ENCODE data around the gene NFIA.
A peak's percentile ranks its signal among the peaks of the same experiment; 100 is the strongest.

NFIA gene

DNA sequence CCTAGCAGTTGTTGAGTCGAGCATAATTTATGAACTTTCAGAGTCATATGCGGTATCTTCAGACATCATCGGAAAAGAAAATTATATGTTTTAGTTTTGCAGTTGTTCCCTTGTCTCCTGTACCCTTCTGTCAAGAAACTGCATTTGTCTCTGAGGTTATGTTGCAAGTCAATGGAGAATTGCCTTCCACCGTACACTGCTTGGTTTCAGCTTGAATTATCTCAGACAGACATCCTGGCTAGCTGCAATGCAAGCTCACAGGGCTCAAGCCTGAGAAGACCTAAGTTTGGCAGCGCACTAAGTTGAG is 156.0 kb downstream of the NFIA start:
- no peak overlapping the region for H3K4me3 ChIP-seq

GRCh38 chr1:61240878-61241277 is 158.5 kb downstream of the NFIA start:
- no peak for TF ChIP-seq Cebpa-rat (IDR thresholded peaks at IDR 0.05)
- Histone ChIP-seq H4K20me1 (no peaks in the 10 kb centered on the region), H3K4me3 (no peak overlapping the region), H3K36me3 (no peaks in the 10 kb centered on the region), H3K4me1 (peaks cover 0 to 14% (median 3%) of the 10 kb centered on the region in 10 experiments; a peak in 11 of 20 replicates), H3K27me3 (no peaks in the 10 kb centered on the region), H3K9me3 (replicated peaks in 1 of 11) (peaks cover 0 to 9% (median 3%) of the 10 kb centered on the region in 11 experiments; a peak in 11 of 22 replicates), H3K27ac (no peak overlapping the region), H3K9ac (no peak overlapping the region), H3K4me2 (no peak overlapping the region)

More for the DNA sequence above, 156.0 kb downstream of the NFIA start:
- H3K9ac ChIP-seq: no peak overlapping the region
- no peaks in the 10 kb centered on the region; a peak in 1 of 22 replicates for H3K9me3 ChIP-seq (replicated peaks in 1 of 11)
- no peaks in the 10 kb centered on the region for H3K36me3 ChIP-seq
- H3K27ac ChIP-seq: no peak overlapping the region
- no peaks in the 10 kb centered on the region for H4K20me1 ChIP-seq
- H3K4me2 ChIP-seq: no peak overlapping the region
- TF ChIP-seq Cebpa-rat (IDR thresholded peaks at IDR 0.05): no peak
- no peaks in the 10 kb centered on the region; a peak in 1 of 20 replicates for H3K4me1 ChIP-seq
- H3K27me3 ChIP-seq: no peaks in the 10 kb centered on the region

GRCh38 chr1:61241411-61241838 is 159.1 kb downstream of the NFIA start:
- Histone ChIP-seq H3K4me2 (0 out of 22 replicates have a peak overlapping the region, but pooled peaks of 3 of the 11 experiments have one; percentile 2 to 6 (median 2)), H3K9ac (no peak overlapping the region), H3K4me1 (peaks cover 0 to 20% (median 6%) of the 10 kb centered on the region in 10 experiments; a peak in 11 of 20 replicates), H4K20me1 (no peaks in the 10 kb centered on the region), H3K4me3 (no peak overlapping the region), H3K9me3 (replicated peaks in 1 of 11) (peaks cover 3 to 15% (median 9%) of the 10 kb centered on the region in 11 experiments; a peak in 21 of 22 replicates), H3K36me3 (no peaks in the 10 kb centered on the region), H3K27me3 (no peaks in the 10 kb centered on the region), H3K27ac (no peak overlapping the region)
- TF ChIP-seq Cebpa-rat (IDR thresholded peaks at IDR 0.05): no peak

- Histone ChIP-seq H3K36me3 (no peaks in the 10 kb centered on the region), H3K4me3 (no peak overlapping the region), H3K4me1 (peaks cover 0 to 23% (median 6%) of the 10 kb centered on the region in 10 experiments; a peak in 11 of 20 replicates), H3K9ac (no peak overlapping the region), H3K27me3 (0 out of 22 replicates have a peak, but pooled peaks cover 0 to 3% (median 0%) of the 10 kb centered on the region in 11 experiments), H4K20me1 (no peaks in the 10 kb centered on the region), H3K9me3 (replicated peaks in 1 of 11) (peaks cover 9 to 20% (median 14%) of the 10 kb centered on the region in 11 experiments), H3K27ac (no peak overlapping the region), H3K4me2 (0 out of 22 replicates have a peak overlapping the region, but pooled peaks of 1 of the 11 experiments have one; percentile 6)
- TF ChIP-seq Cebpa-rat (IDR thresholded peaks at IDR 0.05): no peak
Observed at GRCh38 chr1:61241973-61242381, 159.6 kb downstream of the NFIA start.

DNA sequence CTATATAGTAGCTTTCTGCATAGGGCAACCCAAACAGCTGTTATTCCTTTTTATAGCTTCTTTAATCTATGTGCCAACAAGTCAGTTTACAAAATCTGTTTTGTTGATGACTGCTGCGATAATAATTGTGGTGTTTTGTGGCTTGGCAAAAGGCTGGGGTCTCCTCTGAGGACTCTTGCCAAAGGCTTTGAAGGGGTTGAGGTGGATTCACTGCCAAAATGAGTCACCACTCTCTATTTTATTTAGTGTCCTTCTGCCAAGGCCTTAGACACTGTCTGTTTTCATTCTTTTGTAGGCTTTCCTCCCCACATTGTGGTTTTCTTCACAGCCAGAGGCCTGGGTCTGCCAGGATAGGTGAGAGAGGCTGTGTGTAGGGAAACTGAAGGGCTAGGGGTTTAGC is 161.8 kb downstream of the NFIA start:
- no peaks in the 10 kb centered on the region for H4K20me1 ChIP-seq
- H3K9ac ChIP-seq: no peak overlapping the region
- 0 out of 22 replicates have a peak, but pooled peaks cover 0 to 3% (median 0%) of the 10 kb centered on the region in 11 experiments for H3K27me3 ChIP-seq
- peaks cover 5 to 23% (median 9%) of the 10 kb centered on the region in 10 experiments; a peak in 14 of 20 replicates for H3K4me1 ChIP-seq
- H3K9me3 ChIP-seq (replicated peaks in 1 of 11): peaks cover 16 to 35% (median 28%) of the 10 kb centered on the region in 11 experiments
- no peaks in the 10 kb centered on the region for H3K36me3 ChIP-seq
- H3K27ac ChIP-seq: no peak overlapping the region
- no peak for TF ChIP-seq Cebpa-rat (IDR thresholded peaks at IDR 0.05)
- H3K4me3 ChIP-seq: no peak overlapping the region
- H3K4me2 ChIP-seq: peak overlapping the region in 4 of 11 experiments; percentile 14 to 50 (median 24); a peak in 7 of 22 replicates

DNA sequence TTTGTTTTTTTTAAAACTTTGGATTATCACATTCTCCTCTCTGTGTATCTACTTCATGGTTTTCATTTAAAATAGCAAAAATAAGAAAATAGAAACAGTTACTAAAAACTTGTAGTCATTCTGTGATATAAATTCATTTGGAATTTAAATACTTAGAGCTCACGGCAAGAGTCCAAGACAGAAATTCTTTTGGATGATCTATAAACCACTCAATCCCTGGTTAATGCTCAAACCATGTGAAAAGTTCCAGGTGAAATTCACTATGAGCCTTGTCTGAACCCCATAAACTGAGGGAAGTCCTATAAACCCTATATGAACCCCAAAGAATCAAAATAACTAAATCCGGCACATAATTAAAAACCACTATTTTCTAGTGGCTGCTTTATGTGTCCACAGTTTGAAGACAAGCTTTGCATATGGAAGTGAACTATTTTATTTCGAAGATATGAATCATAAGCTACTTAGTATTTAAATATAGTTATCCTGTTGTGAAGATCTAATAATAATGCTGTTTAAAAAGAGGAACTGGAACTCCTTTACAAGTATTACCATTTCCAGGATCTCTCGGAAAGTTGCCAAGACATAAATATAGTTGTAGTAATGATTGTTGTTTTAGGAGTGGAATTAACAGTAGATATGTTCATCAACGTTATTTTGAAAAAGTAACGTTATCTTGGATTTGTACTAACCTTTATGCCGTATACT is 163.5 kb downstream of the NFIA start:
- peaks cover 5 to 32% (median 13%) of the 10 kb centered on the region in 10 experiments; a peak in 16 of 20 replicates for H3K4me1 ChIP-seq
- H3K27me3 ChIP-seq: 0 out of 22 replicates have a peak, but pooled peaks cover 0 to 3% (median 0%) of the 10 kb centered on the region in 11 experiments
- H3K9me3 ChIP-seq (replicated peaks in 1 of 11): peaks cover 16 to 35% (median 30%) of the 10 kb centered on the region in 11 experiments
- no peak overlapping the region for H3K9ac ChIP-seq
- no peaks in the 10 kb centered on the region for H4K20me1 ChIP-seq
- no peak overlapping the region for H3K4me3 ChIP-seq
- H3K27ac ChIP-seq: no peak overlapping the region
- TF ChIP-seq Cebpa-rat (IDR thresholded peaks at IDR 0.05): no peak
- H3K36me3 ChIP-seq: no peaks in the 10 kb centered on the region
- H3K4me2 ChIP-seq: peak overlapping the region in 3 of 11 experiments; percentile 5 to 34 (median 13); a peak in 1 of 22 replicates

DNA sequence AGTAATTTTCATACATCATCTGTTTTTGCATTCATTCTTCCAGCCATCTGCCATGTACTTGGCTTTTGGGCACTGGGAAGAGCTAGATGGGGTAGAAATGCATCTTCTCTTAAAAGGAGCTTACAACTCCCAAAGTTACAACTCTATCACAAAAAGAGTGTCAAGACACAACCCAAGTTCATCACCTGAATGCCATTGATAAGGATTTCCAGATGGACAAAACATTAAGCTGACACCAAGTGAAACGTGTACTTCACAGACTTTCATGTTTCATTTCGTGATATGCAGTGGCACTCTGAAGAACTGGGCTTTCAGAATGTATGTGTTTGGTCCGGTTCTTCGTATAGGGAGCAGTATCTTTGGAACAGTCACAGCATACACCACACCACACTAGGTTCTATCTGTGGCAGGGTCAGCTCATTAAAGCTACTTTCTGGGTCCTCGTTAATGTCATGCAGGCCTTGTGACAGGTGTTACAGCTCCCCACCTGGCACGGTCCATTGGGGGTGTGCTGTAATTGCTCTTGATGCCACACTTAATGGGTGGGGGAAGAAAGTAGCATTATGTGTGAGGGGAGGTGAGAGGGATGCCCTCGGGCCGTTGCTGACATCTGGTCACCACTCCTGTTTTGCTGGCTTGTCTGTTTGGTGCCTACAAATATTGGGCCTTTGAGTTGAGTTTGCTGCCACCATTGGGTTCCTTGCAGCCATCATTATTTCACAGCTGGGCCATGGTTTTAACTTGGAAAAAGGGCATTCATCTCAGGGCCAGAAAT is 164.9 kb downstream of the NFIA start:
- H3K9me3 ChIP-seq (replicated peaks in 1 of 11): peaks cover 16 to 35% (median 30%) of the 10 kb centered on the region in 11 experiments
- H3K4me2 ChIP-seq: peak overlapping the region in 2 of 11 experiments; percentile 12 to 43; a peak in 1 of 22 replicates
- H3K9ac ChIP-seq: no peak overlapping the region
- H3K27ac ChIP-seq: no peak overlapping the region
- no peaks in the 10 kb centered on the region for H4K20me1 ChIP-seq
- peaks cover 5 to 40% (median 15%) of the 10 kb centered on the region in 10 experiments; a peak in 16 of 20 replicates for H3K4me1 ChIP-seq
- 0 out of 22 replicates have a peak, but pooled peaks cover 0 to 3% (median 0%) of the 10 kb centered on the region in 11 experiments for H3K27me3 ChIP-seq
- no peak overlapping the region for H3K4me3 ChIP-seq
- no peaks in the 10 kb centered on the region for H3K36me3 ChIP-seq
- TF ChIP-seq Cebpa-rat (IDR thresholded peaks at IDR 0.05): no peak

DNA sequence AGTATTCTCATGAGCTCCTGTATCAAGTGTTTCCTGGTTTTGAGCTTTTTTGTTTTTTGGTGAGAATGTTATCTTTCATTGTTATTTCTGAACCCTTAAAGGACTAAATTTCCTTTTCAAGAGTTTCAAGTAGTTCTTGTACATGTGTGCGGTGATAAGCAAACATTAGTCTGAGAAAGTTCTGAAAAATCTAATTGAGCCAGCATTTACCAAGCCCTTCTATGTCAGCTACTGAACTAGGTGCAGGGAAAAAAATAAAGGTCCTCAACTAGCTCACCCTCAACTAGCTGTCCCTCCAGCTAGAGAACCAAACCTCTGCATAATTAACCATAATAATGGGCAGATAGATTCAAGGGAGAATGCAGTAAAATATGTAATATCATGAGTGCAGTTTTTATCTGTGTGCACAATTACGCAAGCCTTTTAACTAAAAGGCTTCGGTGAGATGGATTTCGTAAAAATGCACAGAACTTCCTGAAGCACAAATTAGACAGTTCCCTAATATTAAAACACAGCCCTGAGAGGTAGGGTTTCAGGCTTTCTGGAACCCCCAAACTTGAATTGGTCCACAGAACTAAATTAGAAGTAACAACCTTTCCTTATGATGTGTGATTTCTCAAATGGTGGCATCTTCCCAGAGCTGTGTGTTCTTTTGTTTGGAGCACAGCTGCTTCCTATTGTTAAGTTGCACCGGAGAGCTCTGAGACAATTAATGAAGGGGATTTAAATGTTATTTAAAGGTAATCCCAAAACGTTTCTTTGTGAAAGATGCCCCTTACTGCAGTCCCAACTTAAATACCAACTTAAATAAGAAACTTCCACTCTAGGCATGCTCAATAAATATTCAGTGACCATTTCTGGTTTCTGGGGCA is 165.8 kb downstream of the NFIA start:
- Histone ChIP-seq H3K9ac (no peak overlapping the region), H3K4me2 (peak overlapping the region in 5 of 11 experiments; percentile 12 to 50 (median 43); a peak in 8 of 22 replicates), H3K36me3 (no peaks in the 10 kb centered on the region), H3K27me3 (0 out of 22 replicates have a peak, but pooled peaks cover 0 to 8% (median 0%) of the 10 kb centered on the region in 11 experiments), H3K27ac (no peak overlapping the region), H4K20me1 (no peaks in the 10 kb centered on the region), H3K9me3 (replicated peaks in 1 of 11) (peaks cover 16 to 35% (median 30%) of the 10 kb centered on the region in 11 experiments), H3K4me1 (peaks cover 7 to 45% (median 18%) of the 10 kb centered on the region in 10 experiments; a peak in 19 of 20 replicates), H3K4me3 (no peak overlapping the region)
- peak in 1 of 11 experiments; percentile 23; a peak in 1 of 22 replicates for TF ChIP-seq Cebpa-rat (IDR thresholded peaks at IDR 0.05)

Measured in BLaER1 treated with 17β-estradiol and CSF1 and Interleukin-3, amounts not matched to agents 10 nM and 100 nM (cell line).